Effector memory CD4-positive, alpha-beta T cell (primary cell): ENCODE data around the gene PAIP1.
"Not testable (repeated sequence)": the region's sequence is repeated elsewhere in the genome, so short reads cannot be mapped to it uniquely, and the experiment has no call there.

Experiments
- DNase-seq, 3 donors: peaks; one replicate each; pipeline ENCODE4 v3.0.0-alpha.2; 2020
- H3K27ac ChIP-seq: 2 replicates; pipeline ENCODE4 v1.7.0; 2013; ENCODE audit warnings: mild to moderate bottlenecking, low read length, moderate library complexity; ENCODE audit not compliant: insufficient read depth, poor library complexity, severe bottlenecking
- H3K27me3 ChIP-seq: replicated peaks from 2 replicates; pipeline ENCODE4 v1.7.0; 2013; ENCODE audit warnings: mild to moderate bottlenecking, low read length; ENCODE audit not compliant: insufficient read depth, control insufficient read depth, poor library complexity, severe bottlenecking
- H3K36me3 ChIP-seq: 2 replicates; pipeline ENCODE4 v1.7.0; 2013; ENCODE audit warnings: mild to moderate bottlenecking, low read length, moderate library complexity; ENCODE audit not compliant: control insufficient read depth, insufficient read depth
- H3K4me1 ChIP-seq: 2 replicates; pipeline ENCODE4 v1.7.0; 2013; ENCODE audit warnings: low read length, mild to moderate bottlenecking; ENCODE audit not compliant: control insufficient read depth, insufficient read depth, poor library complexity, severe bottlenecking
- H3K4me3 ChIP-seq: 2 replicates; pipeline ENCODE4 v1.7.0; 2013; ENCODE audit warnings: low read length, low read depth, mild to moderate bottlenecking; ENCODE audit not compliant: insufficient read depth, poor library complexity, severe bottlenecking
- H3K9me3 ChIP-seq: 2 replicates; pipeline ENCODE4 v1.7.0; 2013; ENCODE audit warnings: mild to moderate bottlenecking, low read length, moderate library complexity; ENCODE audit not compliant: control insufficient read depth

The PAIP1 gene

GRCh38 chr5:43570450-43571158, 13.7 kb upstream of the PAIP1 start:
- Histone ChIP-seq H3K27me3 (no peaks in the 10 kb centered on the region), H3K4me3 (no peak overlapping the region), H3K4me1 (no peaks in the 10 kb centered on the region)

GRCh38 chr5:43569236-43569746, 12.4 kb upstream of the PAIP1 start:
- Histone ChIP-seq H3K4me1 (no peaks in the 10 kb centered on the region), H3K27me3 (no peaks in the 10 kb centered on the region), H3K36me3 (no peaks in the 10 kb centered on the region), H3K9me3 (no peaks in the 10 kb centered on the region), H3K27ac (no peak overlapping the region), H3K4me3 (no peak overlapping the region)
- DNase-seq = no peak

More at GRCh38 chr5:43570450-43571158, 13.7 kb upstream of the PAIP1 start:
- no peak for DNase-seq
- Histone ChIP-seq H3K9me3 (no peaks in the 10 kb centered on the region), H3K27ac (no peak overlapping the region), H3K36me3 (peaks cover 7% of the 10 kb centered on the region)

GRCh38 chr5:43567967-43568366, 11.1 kb upstream of the PAIP1 start:
- no peaks in the 10 kb centered on the region for H3K9me3 ChIP-seq
- no peaks in the 10 kb centered on the region for H3K4me1 ChIP-seq
- H3K4me3 ChIP-seq = no peak overlapping the region
- H3K36me3 ChIP-seq = no peaks in the 10 kb centered on the region
- H3K27ac ChIP-seq = no peak overlapping the region
- no peak for DNase-seq
- H3K27me3 ChIP-seq = no peaks in the 10 kb centered on the region

- Histone ChIP-seq H3K9me3 (no peaks in the 10 kb centered on the region), H3K27me3 (no peaks in the 10 kb centered on the region), H3K27ac (no peak overlapping the region), H3K36me3 (no peaks in the 10 kb centered on the region), H3K4me1 (no peaks in the 10 kb centered on the region), H3K4me3 (no peak overlapping the region)
- DNase-seq = no peak
Measured at GRCh38 chr5:43565043-43565442, 8.2 kb upstream of the PAIP1 start.

- no peak for DNase-seq
- Histone ChIP-seq H3K9me3 (no peaks in the 10 kb centered on the region), H3K4me1 (no peaks in the 10 kb centered on the region), H3K27ac (no peak overlapping the region), H3K36me3 (no peaks in the 10 kb centered on the region), H3K27me3 (no peaks in the 10 kb centered on the region), H3K4me3 (no peak overlapping the region)
Measured at GRCh38 chr5:43564289-43564850, 7.5 kb upstream of the PAIP1 start.

GRCh38 chr5:43563321-43563720, 6.4 kb upstream of the PAIP1 start:
- no peaks in the 10 kb centered on the region for H3K36me3 ChIP-seq
- no peaks in the 10 kb centered on the region for H3K4me1 ChIP-seq
- no peak overlapping the region for H3K27ac ChIP-seq
- H3K27me3 ChIP-seq = no peaks in the 10 kb centered on the region
- no peak for DNase-seq
- H3K9me3 ChIP-seq = no peaks in the 10 kb centered on the region
- H3K4me3 ChIP-seq = no peak overlapping the region

- DNase-seq = no peak
- no peaks in the 10 kb centered on the region for H3K27me3 ChIP-seq
- H3K4me3 ChIP-seq = no peak overlapping the region
- no peaks in the 10 kb centered on the region for H3K36me3 ChIP-seq
- H3K9me3 ChIP-seq = no peaks in the 10 kb centered on the region
- no peaks in the 10 kb centered on the region for H3K4me1 ChIP-seq
- H3K27ac ChIP-seq = no peak overlapping the region
Measured at GRCh38 chr5:43561356-43561755, 4.5 kb upstream of the PAIP1 start.

GRCh38 chr5:43560128-43560527, 3.3 kb upstream of the PAIP1 start:
- peaks cover 5% of the 10 kb centered on the region for H3K4me1 ChIP-seq
- no peaks in the 10 kb centered on the region for H3K9me3 ChIP-seq
- no peaks in the 10 kb centered on the region for H3K36me3 ChIP-seq
- H3K27ac ChIP-seq = no peak overlapping the region
- no peaks in the 10 kb centered on the region for H3K27me3 ChIP-seq
- no peak for DNase-seq
- no peak overlapping the region for H3K4me3 ChIP-seq

- not testable (repeated sequence) for H3K27me3 ChIP-seq, H3K4me1 ChIP-seq, H3K9me3 ChIP-seq
- peak in 1 of 3 donors; percentile 72 for DNase-seq
- H3K27ac ChIP-seq = peak overlapping the region; percentile 90
- H3K36me3 ChIP-seq = peaks cover 13% of the 10 kb centered on the region
- peak overlapping the region; percentile 88 for H3K4me3 ChIP-seq
Measured at GRCh38 chr5:43556607-43556856, 345 bp downstream of the PAIP1 start.

- no peaks in the 10 kb centered on the region for H3K27me3 ChIP-seq
- no peaks in the 10 kb centered on the region for H3K9me3 ChIP-seq
- H3K36me3 ChIP-seq = peaks cover 13% of the 10 kb centered on the region
- H3K4me3 ChIP-seq = peak overlapping the region; percentile 88
- peaks cover 5% of the 10 kb centered on the region for H3K4me1 ChIP-seq
- H3K27ac ChIP-seq = peak overlapping the region; percentile 90
- DNase-seq = peak in 2 of 3 donors; percentile 13 to 36
Measured at GRCh38 chr5:43555895-43556606, 826 bp downstream of the PAIP1 start.
